DMS114 treated with DMSO at 0.1 percent for 48 hours (cell line): ENCODE results near the gene ZBTB2.
"Not testable (repeated sequence)": the region's sequence is repeated elsewhere in the genome, so short reads cannot be mapped to it uniquely, and the experiment has no call there.

Experiments used
- DNase-seq: peaks from one replicate; lab custom pipeline; 2025; ENCODE audit not compliant: unreplicated experiment; lab: John Stamatoyannopoulos, UW

Gene ZBTB2

DNA sequence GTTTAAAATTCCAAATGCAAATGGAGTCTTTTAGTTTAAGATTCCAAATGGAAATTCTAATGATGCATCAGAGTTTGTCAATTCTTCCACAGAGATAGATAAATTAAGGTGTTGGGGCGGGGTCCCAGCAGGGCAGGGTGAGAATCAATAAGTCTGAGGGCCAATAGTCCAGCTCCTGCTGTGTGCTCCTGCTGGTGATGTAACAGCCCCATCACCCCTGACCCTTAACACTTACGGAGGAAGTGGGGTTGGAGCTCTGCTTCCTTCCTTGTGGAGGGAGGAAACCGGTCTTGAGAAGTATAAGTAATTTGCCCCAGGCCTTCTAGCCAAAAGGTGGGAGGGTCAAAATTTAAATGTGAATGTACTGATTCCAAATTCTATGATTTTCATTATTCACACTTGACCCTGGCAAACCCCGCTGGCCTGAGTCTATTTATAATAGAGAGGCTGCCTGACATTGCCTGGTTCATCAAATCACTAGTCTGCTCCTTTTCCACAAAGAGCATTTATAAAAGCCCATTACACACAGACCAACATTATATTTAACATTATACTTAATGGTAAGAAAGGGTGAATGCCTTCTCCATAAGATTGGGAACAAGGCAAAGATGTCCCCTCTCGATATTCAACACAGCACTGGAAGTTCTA, 17.2 kb downstream of the ZBTB2 start:
- no peak for DNase-seq

GRCh38 chr6:151372164-151372563, 19.2 kb downstream of the ZBTB2 start:
- no peak for DNase-seq

GRCh38 chr6:151370509-151371078, 20.8 kb downstream of the ZBTB2 start:
- DNase-seq, result no peak

- DNase-seq, result no peak
Observed at GRCh38 chr6:151365233-151365632, 26.1 kb downstream of the ZBTB2 start.

GRCh38 chr6:151359486-151359885, 31.9 kb downstream of the ZBTB2 start:
- no peak for DNase-seq

DNA sequence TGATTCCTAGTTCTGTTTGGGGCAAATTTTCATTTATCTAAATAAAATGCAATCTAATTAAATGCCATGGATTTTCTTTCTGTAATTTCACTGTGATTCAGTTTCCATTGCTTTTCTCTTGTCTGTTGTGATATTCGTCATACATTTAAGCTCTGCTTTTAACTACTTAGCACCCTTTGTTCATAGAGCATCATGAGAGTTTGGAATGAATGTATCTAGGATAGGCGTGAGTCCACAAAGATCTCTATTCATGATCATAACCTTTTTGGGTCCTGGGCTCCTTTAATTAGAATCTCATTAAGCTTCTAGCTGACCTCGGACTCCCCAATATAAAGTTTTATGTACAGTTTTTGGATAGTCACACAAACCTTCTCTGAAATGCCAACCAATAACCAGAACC, 32.9 kb downstream of the ZBTB2 start:
- no peak for DNase-seq

- no peak for DNase-seq
Observed at GRCh38 chr6:151357758-151358436, 33.5 kb downstream of the ZBTB2 start.

DNA sequence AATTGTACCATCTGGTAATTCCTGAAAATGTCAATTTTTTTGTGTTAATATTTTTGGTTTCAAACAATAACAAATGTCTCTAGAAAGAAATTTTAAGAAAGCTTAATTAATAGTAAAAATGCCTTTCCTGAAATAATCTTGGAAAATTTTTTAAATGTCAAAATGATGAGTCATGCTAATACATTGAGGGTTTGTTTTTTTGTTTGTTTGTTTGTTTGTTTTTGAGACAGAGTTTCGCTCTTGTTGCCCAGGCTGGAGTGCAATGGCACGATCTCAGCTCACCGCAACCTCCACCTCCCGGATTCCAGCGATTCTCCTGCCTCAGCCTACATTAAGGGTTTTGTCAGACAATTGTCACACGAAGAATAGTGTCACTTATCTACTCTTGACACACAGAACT, 34.4 kb downstream of the ZBTB2 start:
- DNase-seq, result not testable (repeated sequence)

DNA sequence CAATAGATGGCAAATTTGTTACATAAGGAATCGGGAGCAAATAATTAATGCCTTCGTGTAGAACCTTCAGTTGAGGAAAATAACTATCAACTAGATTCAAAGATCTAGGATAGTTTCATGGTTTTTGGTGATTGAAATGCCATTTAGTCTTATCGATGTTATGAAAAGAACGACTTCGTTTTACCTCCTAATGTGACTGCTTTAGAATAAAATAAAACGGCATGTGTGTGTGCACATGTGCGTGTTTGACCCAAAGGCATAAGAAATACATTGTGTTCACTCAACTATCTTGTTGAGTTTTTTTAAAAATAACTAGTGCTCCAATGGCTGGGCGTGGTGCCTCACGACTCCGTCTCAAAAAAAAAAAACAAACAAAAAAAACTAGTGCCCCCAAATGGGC, 37.6 kb downstream of the ZBTB2 start:
- DNase-seq, result no peak

GRCh38 chr6:151352410-151353396, 38.7 kb downstream of the ZBTB2 start:
- no peak for DNase-seq

DNA sequence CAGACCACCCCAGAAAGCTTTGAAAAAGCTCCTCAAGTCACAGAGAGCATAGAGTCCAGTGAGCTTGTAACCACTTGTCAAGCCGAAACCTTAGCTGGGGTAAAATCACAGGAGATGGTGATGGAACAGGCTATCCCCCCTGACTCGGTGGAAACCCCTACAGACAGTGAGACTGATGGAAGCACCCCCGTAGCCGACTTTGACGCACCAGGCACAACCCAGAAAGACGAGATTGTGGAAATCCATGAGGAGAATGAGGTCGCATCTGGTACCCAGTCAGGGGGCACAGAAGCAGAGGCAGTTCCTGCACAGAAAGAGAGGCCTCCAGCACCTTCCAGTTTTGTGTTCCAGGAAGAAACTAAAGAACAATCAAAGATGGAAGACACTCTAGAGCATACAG, 39.6 kb downstream of the ZBTB2 start:
- DNase-seq, result no peak

GRCh38 chr6:151351146-151351700, 40.1 kb downstream of the ZBTB2 start:
- DNase-seq, result no peak

GRCh38 chr6:151350442-151351145, 40.8 kb downstream of the ZBTB2 start:
- DNase-seq, result no peak

DNA sequence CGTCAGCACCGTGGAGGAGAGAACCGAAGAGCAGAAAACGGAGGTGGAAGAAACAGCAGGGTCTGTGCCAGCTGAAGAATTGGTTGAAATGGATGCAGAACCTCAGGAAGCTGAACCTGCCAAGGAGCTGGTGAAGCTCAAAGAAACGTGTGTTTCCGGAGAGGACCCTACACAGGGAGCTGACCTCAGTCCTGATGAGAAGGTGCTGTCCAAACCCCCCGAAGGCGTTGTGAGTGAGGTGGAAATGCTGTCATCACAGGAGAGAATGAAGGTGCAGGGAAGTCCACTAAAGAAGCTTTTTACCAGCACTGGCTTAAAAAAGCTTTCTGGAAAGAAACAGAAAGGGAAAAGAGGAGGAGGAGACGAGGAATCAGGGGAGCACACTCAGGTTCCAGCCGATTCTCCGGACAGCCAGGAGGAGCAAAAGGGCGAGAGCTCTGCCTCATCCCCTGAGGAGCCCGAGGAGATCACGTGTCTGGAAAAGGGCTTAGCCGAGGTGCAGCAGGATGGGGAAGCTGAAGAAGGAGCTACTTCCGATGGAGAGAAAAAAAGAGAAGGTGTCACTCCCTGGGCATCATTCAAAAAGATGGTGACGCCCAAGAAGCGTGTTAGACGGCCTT, 41.6 kb downstream of the ZBTB2 start:
- peak; percentile 85 for DNase-seq

DNA sequence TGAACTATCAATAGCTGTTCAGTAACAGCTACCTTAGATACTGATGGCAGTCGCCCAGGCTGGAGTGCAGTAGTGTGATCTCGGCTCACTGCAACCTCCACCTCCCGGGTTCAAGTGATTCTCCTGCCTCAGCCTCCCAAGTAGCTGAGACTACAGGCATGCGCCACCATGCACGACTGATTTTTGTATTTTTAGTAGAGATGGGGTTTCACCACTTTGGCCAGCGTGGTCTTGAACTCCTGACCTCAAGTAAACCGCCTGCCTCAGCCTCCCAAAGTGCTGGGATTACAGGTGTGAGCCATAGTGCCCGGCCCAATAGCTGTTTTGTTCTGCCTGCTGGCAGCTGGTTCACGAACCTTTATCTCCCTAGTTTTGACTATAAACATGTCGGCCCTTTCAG, 48.6 kb downstream of the ZBTB2 start:
- not testable (repeated sequence) for DNase-seq

GRCh38 chr6:151341476-151342195, 49.7 kb downstream of the ZBTB2 start:
- DNase-seq, result no peak

DNA sequence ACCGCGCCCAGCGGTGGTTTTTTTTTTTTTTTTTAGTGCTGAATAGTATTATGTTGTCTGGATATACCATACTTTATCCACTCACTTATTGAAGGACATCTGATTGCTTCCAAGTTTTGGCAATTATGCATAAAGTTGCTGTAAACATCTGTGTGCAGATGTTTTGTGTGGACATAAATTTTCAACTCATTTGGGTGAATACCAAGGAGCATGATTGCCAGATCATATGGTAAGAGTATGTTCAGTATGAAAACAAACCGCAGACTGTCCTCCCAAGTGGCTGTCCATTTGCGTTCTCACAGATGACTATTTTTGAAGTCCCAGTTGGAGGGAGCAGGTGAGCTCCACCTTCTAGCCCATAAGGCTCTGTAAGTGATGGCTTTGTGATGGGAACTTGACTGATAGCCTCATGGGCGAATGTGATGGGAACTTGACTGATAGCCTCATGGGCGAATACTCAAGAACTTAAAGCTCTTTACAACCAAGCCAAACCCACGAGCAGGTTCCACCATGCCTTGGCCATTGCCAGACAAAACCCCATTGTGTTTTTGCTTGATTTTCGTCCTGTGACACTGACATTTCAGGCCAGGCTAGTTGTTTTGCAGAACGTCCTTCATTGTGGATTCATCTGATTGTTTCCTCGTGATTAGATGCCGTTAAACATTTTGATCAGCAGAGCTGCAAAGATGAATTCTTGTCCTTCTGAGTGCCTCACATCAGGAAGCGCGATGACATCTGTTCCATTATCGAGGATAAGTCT, 51.0 kb downstream of the ZBTB2 start:
- DNase-seq, result no peak

GRCh38 chr6:151339369-151339768, 52.0 kb downstream of the ZBTB2 start:
- no peak for DNase-seq
